Anterior cingulate cortex (tissue), 58 donors: Measurements from ENCODE around the gene PLA2G4E.

Experiments used
- DNase-seq, 58 donors: peaks; one replicate each; lab custom pipeline; 2025; lab: John Stamatoyannopoulos, UW

Gene PLA2G4E

DNA sequence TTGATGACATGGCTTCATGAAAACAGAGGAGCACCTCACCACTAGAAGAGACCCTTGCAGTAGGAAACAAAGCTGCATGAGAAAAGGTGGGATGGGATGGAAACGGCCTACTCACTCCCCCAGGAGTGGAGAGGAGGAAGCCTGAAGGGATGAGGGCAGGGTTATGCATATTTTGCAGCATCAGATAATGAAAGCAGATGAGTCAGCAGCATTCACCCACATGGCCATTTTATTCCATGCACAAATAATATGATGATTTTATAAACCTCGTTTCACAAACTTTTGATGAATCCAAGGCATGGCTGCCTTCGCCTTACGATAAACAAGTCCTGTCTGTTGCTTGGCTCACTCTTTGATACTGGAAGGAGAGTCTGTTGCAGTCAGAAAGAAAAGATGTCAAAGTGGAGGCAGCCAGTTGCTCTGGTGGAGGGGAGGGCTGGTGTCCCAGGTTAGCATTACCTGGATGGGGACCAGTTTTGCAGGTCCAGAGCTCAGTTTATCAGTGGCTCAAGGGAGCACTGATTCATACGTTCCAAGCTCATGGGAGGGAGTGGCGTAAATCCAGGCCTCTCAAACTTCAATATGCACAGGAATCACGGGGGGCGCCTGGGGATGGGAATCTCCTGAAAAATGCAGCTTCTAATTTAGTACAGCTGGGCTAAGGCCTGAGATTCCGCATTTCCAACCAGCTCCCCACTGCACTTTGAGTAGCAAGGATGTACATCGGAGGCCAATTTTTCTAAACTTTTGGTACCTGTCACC is 39.3 kb downstream of the PLA2G4E start:
- DNase-seq, result no peak

DNA sequence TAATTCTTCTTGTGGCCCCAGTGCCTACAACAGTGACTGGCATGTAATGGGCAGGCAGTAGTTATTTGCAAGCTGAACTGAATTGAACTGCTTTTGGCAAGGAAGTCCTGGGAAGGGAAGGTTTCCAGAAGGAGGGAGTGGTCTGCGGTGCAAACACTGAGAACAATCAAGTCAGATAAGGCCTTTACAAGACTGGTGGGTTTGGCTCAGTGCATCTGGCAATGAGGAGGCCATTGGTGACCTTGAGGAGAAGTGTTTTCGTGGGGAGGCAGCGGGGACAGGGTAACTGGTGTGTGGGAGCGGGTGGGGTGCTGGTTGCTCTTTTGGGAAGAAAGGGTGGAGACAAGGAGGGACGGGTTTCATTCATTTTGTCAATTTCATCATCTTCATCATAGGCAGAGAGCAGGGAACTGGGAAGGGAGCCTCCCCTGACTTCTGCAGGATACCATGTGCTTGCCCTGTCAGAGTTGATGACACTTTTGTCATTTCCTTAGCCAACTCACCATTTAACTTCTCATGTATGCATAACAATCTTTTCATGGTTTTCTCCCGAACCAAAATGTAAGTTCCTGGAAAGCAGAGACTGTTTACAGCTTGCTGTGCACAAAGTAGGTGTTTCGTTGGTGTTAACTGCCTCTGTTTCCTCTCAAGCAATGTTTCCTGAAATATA is 40.1 kb downstream of the PLA2G4E start:
- no peak for DNase-seq

DNA sequence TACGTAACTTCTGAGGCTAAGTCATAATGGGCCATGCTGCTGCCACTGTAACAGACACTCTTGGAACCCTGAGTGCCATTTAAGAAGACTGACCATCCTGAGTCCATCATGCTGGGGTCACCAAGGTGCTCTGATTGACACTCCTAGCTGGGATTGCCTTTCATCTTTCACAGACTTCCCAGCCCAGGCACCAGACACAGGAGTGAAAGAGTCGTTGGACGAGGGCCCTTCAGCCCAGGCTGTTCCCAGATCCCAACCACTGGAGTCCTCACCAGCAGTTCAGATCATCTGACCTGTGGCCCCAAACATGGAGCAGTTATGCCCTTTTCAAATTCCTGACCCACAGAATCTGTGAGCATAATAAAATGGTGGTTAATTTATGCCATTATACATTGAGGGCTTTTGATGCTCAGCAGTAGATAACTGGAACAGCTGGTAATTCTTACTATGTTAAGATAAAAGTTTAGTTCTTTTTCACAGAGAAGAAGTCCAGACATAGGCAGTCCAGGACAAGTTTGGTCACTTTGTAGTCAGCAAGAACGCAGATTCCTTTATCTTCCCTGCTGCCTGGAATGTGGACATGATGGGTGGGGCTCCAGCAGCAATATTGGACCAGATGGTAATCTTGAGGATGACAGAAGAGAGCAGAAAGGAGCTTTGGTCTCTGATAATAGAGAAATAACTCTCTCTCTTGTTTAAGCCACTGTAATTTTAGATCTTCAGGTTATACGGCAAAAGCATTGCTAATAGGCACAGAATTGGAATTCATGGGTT is 41.2 kb downstream of the PLA2G4E start:
- DNase-seq, result no peak

DNA sequence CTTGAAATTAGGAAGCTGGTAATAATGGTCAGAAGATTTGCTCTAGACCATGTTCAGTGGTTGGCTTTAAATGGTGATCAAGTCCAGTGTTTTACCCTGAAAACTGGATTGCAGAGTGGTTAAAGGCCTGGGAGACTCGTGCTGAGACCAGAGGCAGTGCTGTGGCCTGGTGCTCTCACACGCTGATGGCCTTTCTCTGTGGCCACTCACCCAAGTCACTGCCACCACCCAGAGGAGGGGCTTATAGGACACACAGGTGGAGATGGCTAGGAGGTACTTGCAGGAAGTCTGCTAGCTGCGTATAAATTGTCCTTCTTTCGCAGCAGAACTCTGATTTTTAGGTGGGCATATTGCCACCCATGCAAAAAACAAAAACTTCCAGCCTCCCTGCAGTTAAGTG is 42.3 kb downstream of the PLA2G4E start:
- DNase-seq, result no peak

DNA sequence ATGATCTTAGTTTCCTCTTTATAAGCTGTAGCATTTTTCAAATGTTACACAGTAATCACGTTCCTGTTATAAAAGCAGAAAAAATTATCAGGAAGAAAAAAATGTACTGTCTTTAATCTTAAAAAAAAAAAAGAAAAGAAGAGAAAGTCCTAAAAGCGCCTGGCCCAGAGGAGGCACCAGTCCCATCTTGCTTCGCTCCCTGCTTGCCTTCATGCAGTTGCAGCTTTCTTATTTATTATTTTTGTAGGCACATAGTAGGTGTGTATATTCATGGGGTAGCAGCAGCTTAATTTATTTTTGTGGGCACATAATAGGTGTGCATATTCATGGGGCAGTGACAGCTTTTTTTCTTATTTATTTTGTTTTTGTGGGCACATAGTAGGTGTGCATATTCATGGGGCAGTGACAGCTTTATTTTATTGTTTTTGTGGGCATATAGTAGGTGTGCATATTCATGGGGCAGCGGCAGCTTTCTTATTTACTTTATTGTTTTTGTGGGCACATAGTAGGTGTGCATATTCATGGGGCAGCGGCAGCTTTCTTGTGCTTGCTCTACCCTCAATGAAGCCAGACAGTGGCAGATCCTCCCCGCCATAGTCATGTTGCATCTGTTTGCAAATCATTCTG is 43.0 kb downstream of the PLA2G4E start:
- DNase-seq, result no peak

DNA sequence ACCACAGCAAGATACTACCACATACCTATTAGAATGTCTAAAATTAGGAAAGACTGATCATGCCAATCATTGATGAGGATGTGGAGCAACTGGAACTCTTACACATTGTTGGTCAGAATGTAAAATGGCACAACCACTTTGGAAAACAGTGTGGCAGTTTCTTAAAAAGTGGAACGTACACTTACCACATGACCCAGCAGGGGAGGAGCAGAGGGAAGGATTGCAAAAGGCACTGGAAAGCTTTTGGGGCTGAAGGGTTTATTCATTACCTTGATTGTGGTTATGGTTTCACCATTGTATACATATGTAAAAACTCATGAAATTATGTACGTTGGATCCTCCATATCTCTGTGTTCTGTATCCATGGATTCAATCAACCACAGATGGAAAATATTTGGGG is 45.2 kb downstream of the PLA2G4E start:
- no peak for DNase-seq

DNA sequence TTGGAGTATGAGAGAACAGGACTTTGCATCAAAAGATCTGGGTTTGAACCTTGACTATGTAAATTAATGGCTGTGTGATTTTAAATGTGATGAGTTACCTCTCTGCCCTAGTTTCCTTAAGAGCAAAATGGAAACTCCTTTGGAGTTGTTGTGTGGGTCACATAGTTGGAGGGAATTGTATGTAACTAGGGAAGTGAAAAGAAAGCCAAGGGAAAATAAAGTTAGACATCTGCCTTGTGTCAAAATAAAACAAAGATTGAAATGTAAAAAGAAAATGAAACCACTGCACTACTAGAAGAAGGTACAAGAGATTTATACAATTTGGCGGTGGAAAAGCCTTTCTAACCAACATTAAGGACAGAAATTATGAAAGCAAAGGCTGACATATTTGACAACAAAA is 46.8 kb downstream of the PLA2G4E start:
- DNase-seq, result no peak

DNA sequence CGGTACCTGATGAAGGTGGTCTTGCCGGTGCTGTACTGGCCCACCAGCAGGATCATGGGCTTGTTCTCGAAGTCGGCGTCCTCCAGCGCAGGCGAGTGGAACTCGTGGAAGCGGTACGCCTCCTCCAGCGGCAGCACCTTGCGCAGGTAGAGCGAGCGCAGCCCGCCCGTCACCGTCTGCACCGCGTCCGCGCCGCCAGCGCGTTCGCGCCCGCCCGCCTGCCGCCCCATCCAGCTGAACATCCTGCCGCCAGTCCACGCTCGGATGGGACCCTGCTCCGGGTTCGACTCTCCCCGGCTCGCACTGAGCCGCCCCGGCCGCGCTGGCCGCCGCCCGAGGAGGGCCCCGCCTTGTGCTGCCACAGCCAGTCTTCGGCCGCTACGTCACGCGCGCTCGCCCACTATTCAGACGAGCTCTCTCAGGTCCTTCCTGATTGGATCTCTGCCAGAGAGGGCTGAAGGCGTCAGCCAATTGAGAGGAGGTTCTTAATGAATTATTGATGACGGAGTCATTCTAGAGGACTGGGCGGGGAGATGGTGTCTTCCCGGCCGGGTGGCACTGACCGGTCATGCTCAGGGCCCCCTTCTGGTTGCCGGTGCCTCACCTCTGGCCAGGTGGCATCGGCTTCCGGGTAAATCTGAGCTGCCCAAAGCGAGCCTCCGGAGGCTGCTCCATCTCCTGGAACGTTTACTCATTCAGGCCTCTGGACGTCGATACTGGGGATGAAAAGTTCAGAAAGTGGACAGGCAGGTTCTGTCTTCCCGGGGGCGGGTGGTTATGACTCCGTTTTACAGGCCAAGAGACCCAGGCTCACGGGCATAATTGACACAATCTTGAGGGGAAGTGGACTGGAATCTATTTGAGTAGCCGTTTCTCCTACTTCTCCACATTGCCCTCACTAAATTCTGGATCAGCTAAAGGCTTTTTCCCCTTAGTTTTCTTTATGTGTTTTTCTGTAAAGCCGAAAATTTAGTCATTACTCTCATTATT is 48.3 kb downstream of the PLA2G4E start, which contains the start of gene EHD4:
EHD4 (minus strand) TSS at position 305 of the 990 bp plus-strand sequence; CDS start at position 242, 63 bp downstream.
- peak; percentile 48 to 98 (median 89) for DNase-seq

DNA sequence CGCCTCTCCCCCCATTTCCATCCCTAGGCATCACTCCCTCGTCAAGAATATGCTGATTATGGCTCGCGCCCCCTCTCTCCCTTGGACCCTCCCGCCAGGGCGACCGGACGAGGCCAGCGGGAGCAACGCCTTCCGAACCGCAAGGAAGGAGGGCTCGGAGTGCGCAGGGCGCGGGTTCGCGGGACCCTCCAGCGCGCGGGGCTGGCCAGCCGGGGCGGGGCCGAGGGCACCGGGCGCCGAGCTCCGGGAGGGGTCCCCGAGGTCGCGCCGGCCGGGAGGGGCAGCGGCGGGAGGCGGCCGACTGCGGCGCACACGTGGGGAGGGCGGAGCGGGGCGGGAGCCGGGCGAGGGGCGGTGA is 49.0 kb downstream of the PLA2G4E start:
- peak in 2 of 58 donors; percentile 24 to 39 for DNase-seq

DNA sequence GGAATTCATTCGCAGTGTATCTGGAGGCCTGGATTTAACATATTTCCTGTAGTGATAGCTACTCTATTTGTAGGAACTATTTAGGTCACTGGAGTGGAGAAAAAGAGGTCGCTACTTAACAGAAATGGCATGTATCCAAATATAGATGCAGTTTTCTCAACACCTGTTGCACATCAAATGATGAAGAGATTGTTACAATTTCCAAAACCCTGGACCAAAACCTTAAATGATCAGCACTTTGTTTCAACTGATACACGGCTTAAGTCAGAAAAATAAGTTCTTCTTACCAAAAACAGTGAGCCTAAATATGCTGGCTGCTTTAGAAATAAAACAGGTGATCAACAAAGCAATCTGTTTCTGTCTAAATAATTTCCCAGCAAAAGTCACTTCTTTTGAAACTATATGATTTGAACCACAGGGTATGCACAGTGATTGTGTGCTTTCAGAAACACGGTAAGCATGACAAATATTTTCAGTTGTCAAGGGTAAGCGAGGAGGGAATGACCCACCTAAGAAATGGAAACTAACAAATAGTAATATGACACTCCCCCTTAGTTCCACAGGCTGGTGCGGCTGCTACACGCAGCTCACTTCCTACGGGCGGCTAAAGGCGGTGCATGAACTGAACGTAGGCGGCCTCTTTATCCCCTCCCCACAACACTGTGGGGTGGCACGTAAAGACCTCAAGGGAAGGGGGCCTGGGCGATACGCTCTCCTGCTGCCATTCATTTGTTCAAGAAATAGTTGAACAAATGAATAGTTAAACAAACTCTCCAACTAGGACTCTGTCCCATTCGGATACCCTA is 49.5 kb downstream of the PLA2G4E start:
- DNase-seq, result peak in 8 of 58 donors; percentile 8 to 35 (median 14)

DNA sequence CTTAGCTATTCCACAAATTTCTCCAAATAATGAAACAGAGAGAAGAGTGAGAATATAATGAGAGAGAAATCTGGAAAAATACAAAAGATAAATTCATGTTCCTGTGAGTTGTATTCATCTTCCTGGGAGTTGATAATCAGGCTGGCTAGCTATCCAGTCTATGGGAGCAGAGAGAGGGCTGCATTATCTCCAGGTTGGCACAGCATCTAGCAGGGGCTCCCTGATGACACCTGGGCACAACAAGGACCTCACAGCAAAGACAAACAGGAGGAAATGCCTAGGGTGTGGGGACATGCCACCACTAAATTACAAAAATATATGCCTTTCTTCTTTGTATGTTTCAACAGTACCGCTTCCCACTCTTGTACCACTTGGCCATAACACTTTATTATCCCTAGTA is 50.4 kb downstream of the PLA2G4E start:
- no peak for DNase-seq

DNA sequence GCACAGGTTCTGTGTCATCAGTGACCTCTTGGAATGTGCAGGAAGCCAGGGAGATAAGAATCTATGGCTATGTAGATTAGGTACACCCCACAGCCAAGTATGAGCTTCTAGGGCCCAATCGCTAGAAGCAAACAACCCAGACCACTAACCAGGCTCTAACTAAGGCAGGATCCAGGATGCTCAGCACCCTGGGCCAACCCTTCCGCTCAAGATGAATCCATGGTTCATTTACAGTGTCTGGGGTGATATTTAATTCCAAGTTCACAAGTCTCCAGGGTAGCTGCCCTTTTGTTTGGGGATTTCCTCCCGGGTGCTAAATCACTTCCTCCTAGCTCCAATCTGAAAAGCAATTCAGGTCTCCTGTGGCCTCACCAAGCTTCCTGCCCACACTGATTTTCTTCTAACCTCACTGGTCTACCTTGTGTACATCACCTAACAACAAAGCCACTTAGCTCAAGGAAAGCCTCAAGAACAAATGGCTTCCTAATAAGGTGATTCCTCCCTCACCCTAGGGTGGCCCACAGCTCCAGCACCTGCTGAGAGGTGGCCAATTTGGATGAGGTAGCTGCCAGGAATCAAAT is 50.9 kb downstream of the PLA2G4E start:
- no peak for DNase-seq

DNA sequence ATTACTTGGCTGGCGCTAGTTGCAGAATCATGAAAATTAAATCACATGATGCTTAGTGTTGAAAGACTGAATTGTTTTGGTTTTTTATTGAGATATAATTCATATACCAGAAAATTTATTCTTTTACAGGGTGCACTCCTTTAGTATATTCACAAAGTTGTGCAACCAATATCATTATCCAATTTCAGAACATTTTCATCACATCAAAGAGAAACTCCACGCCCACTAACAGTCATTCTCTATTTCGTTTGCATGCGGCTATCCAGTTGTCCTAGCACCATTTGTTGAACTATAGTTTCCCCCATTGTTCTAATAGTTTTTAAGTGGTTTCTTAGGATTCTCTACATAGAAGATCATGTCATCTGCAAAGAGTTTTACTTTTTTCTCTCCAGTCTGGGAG is 52.1 kb downstream of the PLA2G4E start:
- no peak for DNase-seq

DNA sequence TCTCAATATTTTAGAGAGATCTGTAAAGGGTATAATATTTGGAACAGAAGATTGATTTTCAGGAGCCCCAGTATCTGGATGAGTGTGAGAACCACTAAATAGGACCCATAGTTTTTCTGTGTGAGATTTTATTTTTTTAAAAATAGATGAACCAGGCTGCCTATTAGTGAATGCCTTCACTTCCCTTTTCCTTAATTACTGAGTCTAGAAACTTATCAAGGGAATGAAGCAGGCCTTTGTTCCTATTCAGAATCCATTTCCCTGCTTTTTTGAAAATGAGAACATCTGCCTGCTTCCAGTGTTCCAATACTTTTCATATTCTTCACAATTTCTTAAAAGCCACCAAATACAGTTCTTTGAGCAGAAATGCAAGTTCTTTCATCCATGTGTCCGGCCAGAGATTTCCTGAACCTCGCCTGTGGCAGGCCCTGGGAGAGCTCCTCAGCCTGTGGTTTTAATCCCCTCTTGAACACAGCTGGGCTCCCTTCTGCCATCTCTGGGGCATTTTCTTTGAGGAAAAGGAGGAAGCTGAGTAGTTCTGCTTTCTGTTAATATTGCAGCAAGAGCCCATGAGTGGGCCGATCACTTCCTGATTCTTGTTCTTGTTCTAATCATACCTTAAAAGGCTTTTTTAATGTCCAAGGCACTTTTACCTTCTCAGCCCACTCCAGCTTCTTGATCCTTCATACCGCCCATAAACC is 53.2 kb downstream of the PLA2G4E start:
- DNase-seq, result peak in 13 of 58 donors; percentile 3 to 50 (median 15)

DNA sequence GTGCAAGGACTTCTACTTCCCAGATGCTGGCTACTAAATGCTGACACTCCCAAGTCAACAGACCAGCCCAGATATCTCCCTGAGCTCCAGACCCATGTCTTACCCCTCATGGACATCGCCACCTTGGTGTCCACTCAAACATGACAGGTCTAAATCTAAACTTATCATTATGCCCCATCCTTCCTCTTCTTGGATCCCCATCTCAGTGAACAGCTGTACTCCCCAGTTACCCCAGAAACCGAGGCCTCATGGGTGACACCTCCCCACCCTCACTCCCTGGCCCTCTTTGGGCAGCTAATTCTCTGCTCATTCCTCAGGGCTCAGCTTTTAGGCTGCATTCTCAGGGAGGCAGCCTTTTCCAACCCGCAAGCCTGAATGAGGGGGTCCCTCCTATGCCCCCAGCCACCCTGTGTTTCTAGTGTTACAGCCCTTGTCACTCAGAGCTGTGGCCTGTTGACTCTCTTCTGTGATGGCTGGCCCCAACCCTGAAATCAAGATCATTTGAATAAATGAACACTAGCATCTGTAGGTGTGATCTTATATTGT is 53.8 kb downstream of the PLA2G4E start:
- DNase-seq, result no peak

DNA sequence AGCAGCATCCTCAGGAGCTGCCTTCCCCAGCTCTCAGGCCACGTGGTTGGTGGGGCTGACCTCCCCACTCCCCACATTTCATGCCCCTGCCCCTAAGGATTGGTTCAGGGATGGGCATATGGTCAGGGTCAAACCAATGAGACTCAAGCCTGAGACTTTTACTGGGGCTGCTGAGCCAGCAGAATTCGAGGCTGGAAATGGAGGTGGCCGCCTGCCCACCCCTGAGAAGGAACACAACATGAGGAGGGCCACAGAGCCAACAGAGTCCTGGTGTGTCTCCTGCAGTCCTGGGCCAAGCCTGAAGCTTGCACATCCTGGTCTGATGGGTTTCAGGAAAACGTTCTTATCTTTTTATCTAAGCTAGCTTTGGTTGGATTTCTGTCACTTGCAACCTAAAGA is 54.4 kb downstream of the PLA2G4E start:
- no peak for DNase-seq
